Liver (tissue), 9 donors: ENCODE results near the gene BHLHE23. TPM values are rescaled to one million over a fixed set of nuclear protein-coding genes. Genes with fewer than 3 reads are reported as not detected.

Experiments used
- DNase-seq: peaks from one replicate; pipeline ENCODE4 v3.0.0-alpha.2; 2017; ENCODE audit warnings: low spot score
- H3K27ac ChIP-seq, 2 donors: one replicate each; pipeline ENCODE4 v1.7.0; 2013; ENCODE audit warnings: inconsistent platforms in 2 of 2, low read length in 2 of 2, control low read depth in 1 of 2, low read depth in 1 of 2, mild to moderate bottlenecking in 1 of 2
- H3K27me3 ChIP-seq, 4 donors: one replicate each; pipeline versions ENCODE4 v1.6.1 to v1.7.0; 2013; ENCODE audit warnings: low read length in 3 of 4, inconsistent platforms in 1 of 4, mild to moderate bottlenecking in 1 of 4, moderate library complexity in 1 of 4; ENCODE audit not compliant: control insufficient read depth in 4 of 4, insufficient read depth in 4 of 4
- H3K36me3 ChIP-seq, 4 donors: one replicate each; pipeline versions ENCODE4 v1.6.1 to v1.7.0; 2013; ENCODE audit warnings: low read length in 3 of 4, mild to moderate bottlenecking in 3 of 4, low read depth in 1 of 4, moderate library complexity in 1 of 4; ENCODE audit not compliant: control insufficient read depth in 4 of 4, insufficient read depth in 3 of 4
- H3K4me1 ChIP-seq, 4 donors: one replicate each; pipeline versions ENCODE4 v1.6.1 to v1.7.0; 2013; ENCODE audit warnings: low read length in 3 of 4, mild to moderate bottlenecking in 3 of 4, moderate library complexity in 1 of 4; ENCODE audit not compliant: control insufficient read depth in 4 of 4, insufficient read depth in 4 of 4
- H3K4me3 ChIP-seq, 3 donors: one replicate each; pipeline versions ENCODE4 v1.6.1 to v1.7.0; 2013; ENCODE audit warnings: low read length in 3 of 3, control low read depth in 1 of 3, low read depth in 1 of 3, mild to moderate bottlenecking in 1 of 3
- H3K9ac ChIP-seq, 2 donors: one replicate each; pipeline ENCODE4 v1.7.0; 2013; ENCODE audit warnings: low read length in 2 of 2, mild to moderate bottlenecking in 2 of 2, moderate library complexity in 2 of 2, control low read depth in 1 of 2, low read depth in 1 of 2
- H3K9me3 ChIP-seq, 4 donors: one replicate each; pipeline versions ENCODE4 v1.6.1 to v1.7.0; 2013; ENCODE audit warnings: low read length in 3 of 4; ENCODE audit not compliant: control insufficient read depth in 4 of 4
- EGR1 ChIP-seq, 2 donors: IDR thresholded peaks; 2 replicates each; pipeline ENCODE4 v1.6.1; 2016 to 2018; ENCODE audit warnings: antibody characterized with exemption in 2 of 2, low read depth in 2 of 2
- FOXA1 ChIP-seq: IDR thresholded peaks from 2 replicates; pipeline ENCODE4 v1.6.1; 2016; ENCODE audit warnings: antibody characterized with exemption
- FOXA2 ChIP-seq: IDR thresholded peaks from 2 replicates; pipeline ENCODE4 v1.6.1; 2016; ENCODE audit warnings: antibody characterized with exemption
- GABPA ChIP-seq, 2 donors: IDR thresholded peaks in 1 of 2; conservative IDR thresholded peaks in 1 of 2; 2 replicates each; pipeline ENCODE4 v1.6.1; 2016; ENCODE audit warnings: antibody characterized with exemption in 2 of 2, mild to moderate bottlenecking in 1 of 2, moderate library complexity in 1 of 2
- HNF4A ChIP-seq, 2 donors: conservative IDR thresholded peaks; 2 replicates each; pipeline ENCODE4 v1.6.1; 2016; ENCODE audit warnings: antibody characterized with exemption in 2 of 2, mild to moderate bottlenecking in 2 of 2
- HNF4G ChIP-seq: IDR thresholded peaks from 2 replicates; pipeline ENCODE4 v1.6.1; 2016; ENCODE audit warnings: antibody characterized with exemption
- JUND ChIP-seq, 2 donors: IDR thresholded peaks; 2 replicates each; pipeline ENCODE4 v1.6.1; 2016; ENCODE audit warnings: antibody characterized with exemption in 2 of 2
- MAX ChIP-seq: IDR thresholded peaks from 2 replicates; pipeline ENCODE4 v1.6.1; 2016; ENCODE audit warnings: antibody characterized with exemption
- NR2F2 ChIP-seq: IDR thresholded peaks from 2 replicates; pipeline ENCODE4 v1.6.1; 2016; ENCODE audit warnings: antibody characterized with exemption
- RAD21 ChIP-seq, 2 donors: IDR thresholded peaks; 2 replicates each; pipeline ENCODE4 v1.6.1; 2016; ENCODE audit warnings: antibody characterized with exemption in 2 of 2, mild to moderate bottlenecking in 2 of 2
- REST ChIP-seq: IDR thresholded peaks from 2 replicates; pipeline ENCODE4 v1.6.1; 2016; ENCODE audit warnings: antibody characterized with exemption, mild to moderate bottlenecking
- RXRA ChIP-seq, 2 donors: IDR thresholded peaks; 2 replicates each; pipeline ENCODE4 v1.6.1; 2017 to 2018; ENCODE audit warnings: antibody characterized with exemption in 2 of 2, mild to moderate bottlenecking in 1 of 2
- SP1 ChIP-seq: IDR thresholded peaks from 2 replicates; pipeline ENCODE4 v1.6.1; 2018; ENCODE audit warnings: antibody characterized with exemption, mild to moderate bottlenecking
- TAF1 ChIP-seq: conservative IDR thresholded peaks from 2 replicates; pipeline ENCODE4 v1.6.1; 2016; ENCODE audit warnings: antibody characterized with exemption, mild to moderate bottlenecking
- YY1 ChIP-seq: IDR thresholded peaks from 2 replicates; pipeline ENCODE4 v1.6.1; 2016; ENCODE audit warnings: antibody characterized with exemption, mild to moderate bottlenecking
- ZBTB33 ChIP-seq: IDR thresholded peaks from 2 replicates; pipeline ENCODE4 v1.6.1; 2016; ENCODE audit warnings: antibody characterized with exemption
- WGBS: extraction: QIAGEN DNeasy Blood & Tissue Kit; methylation state at CpG from one replicate; pipeline ENCODE4 v1.1.7; 2013; 5-methylcytosine and 5-hydroxymethylcytosine counted together
- polyA plus RNA-seq, 2 donors: library from polyadenylated mRNA; stranded (reverse) in 1 of 2; unstranded in 1 of 2; fragments of 200-250 nt in 1 of 2; fragments of >200 nt in 1 of 2; fragmentation: Nextera tagmentation in 1 of 2; extraction: Ambion mirVana in 1 of 2; gene quantifications; one replicate each; pipeline versions ENCODE4 v1.2.1 to v1.2.3, GENCODE V29; 2013 to 2015
- total RNA-seq, 2 donors: library from RNA; depleted of rRNA; stranded (reverse); fragments of >200 nt; gene quantifications; one replicate each; pipeline ENCODE4 v1.2.3, GENCODE V29; 2014
- TF ChIP-seq, protein P1 (sequence below): fragments of 150-350 bp; IDR thresholded peaks from 2 replicates; pipeline ENCODE4 v1.5.1; 2017; ENCODE audit warnings: improper control_type of control experiment, low read depth, low read length; ENCODE audit not compliant: missing input control
- TF ChIP-seq, protein P2 (sequence below): IDR thresholded peaks from 2 replicates; pipeline ENCODE4 v1.6.1; 2016; ENCODE audit warnings: antibody characterized with exemption
- donor health status: healthy.
- donor health status: healthy.
- donor health status: healthy.
- donor health status: healthy.
- donor health status: healthy.

The BHLHE23 gene
- total and polyA plus RNA-seq, 4 donors = not detected

GRCh38 chr20:63050406-63050805, 43.6 kb upstream of the BHLHE23 start:
- Histone ChIP-seq H3K27me3 (peaks cover 0 to 3% (median 0%) of the 10 kb centered on the region in 4 donors), H3K9ac (no peak overlapping the region), H3K27ac (no peak overlapping the region), H3K36me3 (no peaks in the 10 kb centered on the region), H3K9me3 (no peaks in the 10 kb centered on the region), H3K4me1 (no peaks in the 10 kb centered on the region), H3K4me3 (no peak overlapping the region)
- no peak for DNase-seq
- 87% methylated on average over 13 of the region's 13 CpGs for WGBS
- no peak for TF ChIP-seq RAD21 (IDR thresholded peaks at IDR 0.05)
- no peak for TF ChIP-seq ZBTB33
- no peak for TF ChIP-seq FOXA2
- no peak for TF ChIP-seq EGR1 (IDR thresholded peaks at IDR 0.05; ENCODE audit: low read depth in 2 of 2)
- TF ChIP-seq GABPA (IDR thresholded peaks at IDR 0.05 in 1 of 2, conservative IDR thresholded peaks at IDR 0.05 in 1 of 2) = no peak
- no peak for TF ChIP-seq MAX
- no peak for TF ChIP-seq HNF4G
- TF ChIP-seq RXRA (IDR thresholded peaks at IDR 0.05) = no peak
- TF ChIP-seq SP1 = no peak
- TF ChIP-seq, protein P1, sequence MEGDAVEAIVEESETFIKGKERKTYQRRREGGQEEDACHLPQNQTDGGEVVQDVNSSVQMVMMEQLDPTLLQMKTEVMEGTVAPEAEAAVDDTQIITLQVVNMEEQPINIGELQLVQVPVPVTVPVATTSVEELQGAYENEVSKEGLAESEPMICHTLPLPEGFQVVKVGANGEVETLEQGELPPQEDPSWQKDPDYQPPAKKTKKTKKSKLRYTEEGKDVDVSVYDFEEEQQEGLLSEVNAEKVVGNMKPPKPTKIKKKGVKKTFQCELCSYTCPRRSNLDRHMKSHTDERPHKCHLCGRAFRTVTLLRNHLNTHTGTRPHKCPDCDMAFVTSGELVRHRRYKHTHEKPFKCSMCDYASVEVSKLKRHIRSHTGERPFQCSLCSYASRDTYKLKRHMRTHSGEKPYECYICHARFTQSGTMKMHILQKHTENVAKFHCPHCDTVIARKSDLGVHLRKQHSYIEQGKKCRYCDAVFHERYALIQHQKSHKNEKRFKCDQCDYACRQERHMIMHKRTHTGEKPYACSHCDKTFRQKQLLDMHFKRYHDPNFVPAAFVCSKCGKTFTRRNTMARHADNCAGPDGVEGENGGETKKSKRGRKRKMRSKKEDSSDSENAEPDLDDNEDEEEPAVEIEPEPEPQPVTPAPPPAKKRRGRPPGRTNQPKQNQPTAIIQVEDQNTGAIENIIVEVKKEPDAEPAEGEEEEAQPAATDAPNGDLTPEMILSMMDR = no peak
- TF ChIP-seq JUND (IDR thresholded peaks at IDR 0.05) = no peak
- no peak for TF ChIP-seq NR2F2
- TF ChIP-seq HNF4A (conservative IDR thresholded peaks at IDR 0.05) = no peak
- TF ChIP-seq YY1 = no peak
- no peak for TF ChIP-seq REST
- TF ChIP-seq, protein P2, sequence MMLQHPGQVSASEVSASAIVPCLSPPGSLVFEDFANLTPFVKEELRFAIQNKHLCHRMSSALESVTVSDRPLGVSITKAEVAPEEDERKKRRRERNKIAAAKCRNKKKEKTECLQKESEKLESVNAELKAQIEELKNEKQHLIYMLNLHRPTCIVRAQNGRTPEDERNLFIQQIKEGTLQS = no peak
- TF ChIP-seq FOXA1 = no peak
- TF ChIP-seq TAF1 = no peak
